Type B pancreatic cell (in vitro differentiated cells): ENCODE results near the gene DAB2IP. TPM values are rescaled to one million over a fixed set of nuclear protein-coding genes. Genes with fewer than 3 reads are reported as not detected.

Source experiments
- DNase-seq: peaks from one replicate; pipeline ENCODE4 v3.0.0; 2021; ENCODE audit warnings: mixed read lengths; ENCODE audit not compliant: unreplicated experiment; ENCODE audit errors: extremely low spot score
- H3K27ac Mint-ChIP-seq: 2 replicates; pipeline ENCODE4 v1.8.0; 2021; ENCODE audit warnings: mild to moderate bottlenecking, mixed read lengths
- H3K27me3 Mint-ChIP-seq: 2 replicates; pipeline ENCODE4 v1.8.0; 2021; ENCODE audit warnings: mixed read lengths
- H3K36me3 Mint-ChIP-seq: 2 replicates; pipeline ENCODE4 v1.8.0; 2021; ENCODE audit warnings: mixed read lengths
- H3K4me1 Mint-ChIP-seq: one replicate; pipeline ENCODE4 v1.8.0; 2021; ENCODE audit warnings: mixed read lengths; ENCODE audit not compliant: unreplicated experiment
- H3K4me3 Mint-ChIP-seq: 2 replicates; pipeline ENCODE4 v1.8.0; 2021; ENCODE audit warnings: mild to moderate bottlenecking, mixed read lengths
- H3K9me3 Mint-ChIP-seq: 2 replicates; pipeline ENCODE4 v1.8.0; 2021; ENCODE audit warnings: mixed read lengths
- CTCF ChIP-seq: fragments of 200-600 bp; sonication (generic); conservative IDR thresholded peaks from 2 replicates; pipeline ENCODE4 v1.5.0; 2021; ENCODE audit warnings: antibody characterized with exemption, mild to moderate bottlenecking
- total RNA-seq: library from RNA; stranded (reverse); gene quantifications from 2 replicates; pipeline ENCODE4 v1.2.1, GENCODE V29; 2021; ENCODE audit warnings: low replicate concordance

The DAB2IP gene
- total RNA-seq, 1 donor from 2014 or later = 57.2 TPM

DNA sequence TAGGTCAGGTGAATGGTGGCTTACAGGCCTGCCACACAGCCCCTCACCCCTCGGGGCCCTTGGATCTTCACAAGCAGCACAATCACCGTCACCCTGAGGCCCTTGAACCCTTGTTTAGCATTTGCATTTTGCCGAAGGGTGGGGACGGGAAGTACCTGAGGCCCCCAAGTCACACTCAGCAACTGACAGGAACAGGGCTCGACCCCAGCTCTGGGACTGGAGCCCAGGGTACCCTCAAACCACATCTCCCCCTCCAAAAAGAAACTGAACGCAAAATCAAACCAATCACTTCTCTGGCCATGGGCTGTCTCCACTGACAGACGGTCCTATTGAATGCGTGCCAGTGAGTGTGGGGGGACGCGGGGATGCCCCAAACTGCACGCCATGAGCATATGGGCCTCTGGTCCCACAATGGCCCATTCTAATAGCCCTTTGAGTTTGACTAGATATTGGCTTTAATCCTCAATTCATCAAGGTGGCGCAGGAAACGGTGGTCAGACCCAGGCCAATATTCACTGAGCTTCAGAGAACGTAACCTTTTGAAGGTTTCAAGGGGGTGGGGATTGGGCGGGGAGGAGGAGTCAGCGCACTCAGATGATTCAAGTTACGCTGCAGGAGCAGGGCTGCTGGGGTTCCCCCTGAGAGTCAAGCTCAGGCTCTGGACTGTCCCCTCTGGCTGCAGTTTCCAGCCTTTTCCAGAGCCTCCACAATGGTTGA, 176.0 kb downstream of the DAB2IP start:
- peak; percentile 57 for DNase-seq
- no peak overlapping the region for H3K4me3 Mint-ChIP-seq
- no peak for TF ChIP-seq CTCF
- no peaks in the 10 kb centered on the region for H3K36me3 Mint-ChIP-seq
- peaks cover 8% of the 10 kb centered on the region for H3K4me1 Mint-ChIP-seq
- H3K27me3 Mint-ChIP-seq = no peaks in the 10 kb centered on the region
- no peak overlapping the region for H3K27ac Mint-ChIP-seq
- no peaks in the 10 kb centered on the region for H3K9me3 Mint-ChIP-seq

- H3K27ac Mint-ChIP-seq = no peak overlapping the region
- peaks cover 10% of the 10 kb centered on the region for H3K4me1 Mint-ChIP-seq
- no peak overlapping the region for H3K4me3 Mint-ChIP-seq
- H3K27me3 Mint-ChIP-seq = no peaks in the 10 kb centered on the region
- TF ChIP-seq CTCF = no peak
- H3K9me3 Mint-ChIP-seq = no peaks in the 10 kb centered on the region
- H3K36me3 Mint-ChIP-seq = no peaks in the 10 kb centered on the region
- peak; percentile 37 for DNase-seq
Measured at GRCh38 chr9:121830441-121831140, 179.2 kb downstream of the DAB2IP start.

DNA sequence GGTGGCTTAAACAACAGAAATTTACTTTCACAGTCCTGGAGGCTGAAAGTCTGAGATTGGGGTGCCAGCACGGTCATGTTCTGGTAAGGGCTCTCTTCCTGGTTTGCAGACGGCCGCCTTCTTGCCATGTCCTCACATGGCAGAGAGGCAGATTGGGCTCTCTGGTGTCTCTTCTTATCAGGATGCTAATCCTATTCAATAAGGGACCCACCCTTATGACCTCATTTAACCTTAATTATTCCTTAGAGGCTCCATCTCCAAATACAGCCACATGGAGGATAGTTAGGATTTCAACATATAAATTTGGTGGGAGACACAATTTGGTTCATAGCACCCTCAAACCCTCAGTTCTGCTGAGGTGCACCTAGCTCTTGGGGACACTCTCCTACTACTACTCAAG, 180.4 kb downstream of the DAB2IP start:
- no peak overlapping the region for H3K4me3 Mint-ChIP-seq
- H3K27me3 Mint-ChIP-seq = peaks cover 3% of the 10 kb centered on the region
- no peak for DNase-seq
- H3K4me1 Mint-ChIP-seq = peaks cover 10% of the 10 kb centered on the region
- H3K9me3 Mint-ChIP-seq = no peaks in the 10 kb centered on the region
- no peaks in the 10 kb centered on the region for H3K36me3 Mint-ChIP-seq
- no peak for TF ChIP-seq CTCF
- no peak overlapping the region for H3K27ac Mint-ChIP-seq

- no peaks in the 10 kb centered on the region for H3K9me3 Mint-ChIP-seq
- H3K36me3 Mint-ChIP-seq = no peaks in the 10 kb centered on the region
- H3K4me1 Mint-ChIP-seq = peaks cover 10% of the 10 kb centered on the region
- peaks cover 3% of the 10 kb centered on the region for H3K27me3 Mint-ChIP-seq
- no peak for TF ChIP-seq CTCF
- no peak overlapping the region for H3K4me3 Mint-ChIP-seq
- no peak for DNase-seq
- H3K27ac Mint-ChIP-seq = no peak overlapping the region
Measured at GRCh38 chr9:121833061-121833460, 181.6 kb downstream of the DAB2IP start.

Other genes with a start within 250 kb of the DAB2IP start
- not detected in 2 replicates for gene GGTA1, start 151.8 kb upstream of the DAB2IP start, total RNA-seq